ENCODE data around the gene REXO1.

Gene REXO1

DNA sequence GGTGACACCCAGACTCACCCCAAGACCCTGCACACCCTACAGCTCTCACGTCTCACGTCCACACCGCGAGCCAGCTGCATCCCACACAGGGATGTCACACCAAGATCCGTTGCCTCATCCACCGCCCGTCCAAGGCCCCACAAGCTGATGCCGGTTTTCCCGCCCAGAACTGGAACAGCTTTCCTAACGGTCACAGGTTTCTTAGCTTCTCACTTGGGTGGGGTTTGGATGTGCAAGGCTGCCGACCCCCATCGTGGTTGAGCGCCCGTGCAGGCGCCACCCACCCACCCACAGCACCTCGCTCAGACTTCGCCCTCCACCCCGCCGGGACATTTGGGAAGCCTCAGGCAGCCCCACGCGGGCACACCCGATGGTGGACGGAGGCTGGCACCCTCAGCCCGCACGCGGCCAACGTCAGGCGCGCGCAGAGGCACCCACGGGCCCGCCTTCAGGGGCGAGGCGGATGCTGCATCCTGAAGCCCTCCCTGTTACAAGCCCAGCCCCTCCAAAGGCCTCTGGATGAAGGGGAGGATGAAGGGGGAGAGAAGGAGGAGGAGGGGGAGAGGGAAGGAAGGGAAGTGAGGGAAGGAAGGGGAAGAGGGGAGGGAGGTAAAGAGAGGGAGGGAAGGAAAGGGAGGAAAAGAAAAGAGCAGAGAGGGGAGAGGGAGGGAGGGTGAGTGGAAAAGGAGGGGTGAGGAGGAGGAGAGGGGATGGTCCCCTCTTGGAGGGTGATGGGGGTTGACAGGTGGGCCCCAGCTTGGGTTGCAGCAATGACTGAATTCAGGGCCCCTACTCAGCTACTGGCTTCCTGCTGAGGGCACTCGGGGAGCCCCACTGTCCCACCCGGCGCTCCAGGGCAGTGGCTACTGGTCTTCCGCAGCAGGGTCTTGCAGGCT is 82.1 kb downstream of the REXO1 start:
- no peak for DNase-seq (ENCODE audit: low spot score)
- TF ChIP-seq, protein P1, sequence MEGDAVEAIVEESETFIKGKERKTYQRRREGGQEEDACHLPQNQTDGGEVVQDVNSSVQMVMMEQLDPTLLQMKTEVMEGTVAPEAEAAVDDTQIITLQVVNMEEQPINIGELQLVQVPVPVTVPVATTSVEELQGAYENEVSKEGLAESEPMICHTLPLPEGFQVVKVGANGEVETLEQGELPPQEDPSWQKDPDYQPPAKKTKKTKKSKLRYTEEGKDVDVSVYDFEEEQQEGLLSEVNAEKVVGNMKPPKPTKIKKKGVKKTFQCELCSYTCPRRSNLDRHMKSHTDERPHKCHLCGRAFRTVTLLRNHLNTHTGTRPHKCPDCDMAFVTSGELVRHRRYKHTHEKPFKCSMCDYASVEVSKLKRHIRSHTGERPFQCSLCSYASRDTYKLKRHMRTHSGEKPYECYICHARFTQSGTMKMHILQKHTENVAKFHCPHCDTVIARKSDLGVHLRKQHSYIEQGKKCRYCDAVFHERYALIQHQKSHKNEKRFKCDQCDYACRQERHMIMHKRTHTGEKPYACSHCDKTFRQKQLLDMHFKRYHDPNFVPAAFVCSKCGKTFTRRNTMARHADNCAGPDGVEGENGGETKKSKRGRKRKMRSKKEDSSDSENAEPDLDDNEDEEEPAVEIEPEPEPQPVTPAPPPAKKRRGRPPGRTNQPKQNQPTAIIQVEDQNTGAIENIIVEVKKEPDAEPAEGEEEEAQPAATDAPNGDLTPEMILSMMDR (IDR thresholded peaks at IDR 0.05; ENCODE audit: borderline replicate concordance, control extremely low read depth, extremely low read depth, insufficient read depth, missing control alignments) = no peak
- in situ Hi-C loops (cut with MboI; ENCODE audit: low sequenced_read_pairs, unreplicated experiment) = loop anchor here (10.0 kb wide), 1 partner anchor 91 kb away; no protein-coding TSS in a partner anchor
